NCI-H2196 (cell line): ENCODE measurements around the gene GALP.
"Not testable (repeated sequence)": the region's sequence is repeated elsewhere in the genome, so short reads cannot be mapped to it uniquely, and the experiment has no call there.

Source experiments
- DNase-seq: peaks from one replicate; lab custom pipeline; 2025; ENCODE audit not compliant: unreplicated experiment; lab: John Stamatoyannopoulos, UW

GALP gene

DNA sequence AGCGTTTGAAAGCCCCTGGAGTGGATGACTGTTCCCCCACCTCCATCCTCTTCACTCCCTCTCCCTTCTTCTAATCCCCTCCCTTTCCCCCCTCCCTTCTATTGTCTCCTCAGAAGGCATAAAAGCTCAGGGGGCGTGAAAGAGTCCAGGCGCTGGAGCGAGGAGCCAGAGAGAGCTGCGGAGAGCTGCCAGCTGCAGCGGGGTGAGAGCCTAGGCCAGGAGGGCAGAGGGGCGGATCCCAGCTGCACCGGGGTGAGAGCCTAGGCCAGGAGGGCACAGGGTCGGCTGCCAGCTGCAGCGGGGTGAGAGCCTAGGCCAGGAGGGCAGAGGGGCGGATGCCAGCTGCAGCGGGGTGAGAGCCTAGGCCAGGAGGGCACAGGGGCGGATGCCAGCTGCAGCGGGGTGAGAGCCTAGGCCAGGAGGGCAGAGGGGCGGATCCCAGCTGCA is at the start of gene GALP:
Gene GALP, plus strand, starts transcription at position 148 of the 447 bp plus-strand sequence. CDS start 1,101 bp downstream, outside the sequence.
- DNase-seq, result not testable (repeated sequence)

DNA sequence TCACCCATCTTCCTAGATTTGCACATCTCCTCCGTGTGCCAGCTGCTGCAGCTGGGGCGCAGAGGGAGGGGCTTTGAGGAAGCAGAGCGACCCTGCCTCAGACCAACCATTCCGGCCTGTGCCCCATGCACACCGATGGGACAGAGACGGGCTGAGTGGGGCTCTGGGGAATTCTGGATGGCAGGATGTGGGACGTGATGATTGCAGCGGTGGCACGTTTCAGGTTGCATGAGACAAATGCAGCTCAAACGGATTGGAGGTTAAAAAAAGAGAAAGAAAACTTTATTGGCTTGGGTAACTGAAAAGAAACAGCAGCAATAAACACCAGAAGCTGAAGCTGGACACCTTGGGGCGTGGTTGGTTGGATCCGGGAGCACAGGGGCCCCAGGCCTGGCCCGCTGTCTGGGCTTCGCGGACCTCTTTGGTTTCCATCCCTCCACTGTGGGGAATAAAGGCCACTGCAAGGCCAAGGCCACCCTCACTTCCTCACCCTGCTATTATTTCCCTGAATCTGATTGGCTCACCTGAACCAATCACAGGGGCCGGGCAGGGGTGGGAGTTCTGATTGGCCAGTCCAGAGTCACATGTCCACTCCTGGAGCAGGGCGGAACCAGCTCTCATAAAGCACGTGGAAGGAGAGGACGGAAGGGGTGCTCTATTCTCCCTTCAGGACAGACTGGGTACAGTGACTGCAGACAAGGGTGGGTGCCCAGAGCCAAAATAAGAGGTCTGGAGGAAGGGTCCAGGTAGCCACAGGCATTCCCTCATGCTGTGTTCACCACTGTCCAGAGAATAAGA is 48.6 kb upstream of the GALP start:
- DNase-seq, result no peak

DNA sequence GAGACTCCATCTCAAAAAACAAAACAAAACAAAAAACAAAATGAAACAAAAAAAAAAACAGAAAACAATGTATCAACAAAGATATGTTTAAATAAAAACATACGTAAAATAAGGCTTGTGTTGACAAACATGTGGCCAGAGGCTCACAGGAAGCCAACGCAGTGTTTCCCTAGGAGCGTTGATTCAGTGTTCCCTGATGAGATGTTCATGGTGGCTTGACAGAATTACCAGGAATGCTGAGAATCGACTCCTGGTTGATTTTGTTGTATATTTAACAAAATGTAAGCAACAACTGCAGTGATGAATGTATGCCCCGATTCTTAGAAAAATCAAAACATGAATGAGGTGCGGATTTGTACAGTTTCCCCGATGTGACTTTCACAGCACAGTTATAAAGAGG is 45.8 kb upstream of the GALP start:
- no peak for DNase-seq

DNA sequence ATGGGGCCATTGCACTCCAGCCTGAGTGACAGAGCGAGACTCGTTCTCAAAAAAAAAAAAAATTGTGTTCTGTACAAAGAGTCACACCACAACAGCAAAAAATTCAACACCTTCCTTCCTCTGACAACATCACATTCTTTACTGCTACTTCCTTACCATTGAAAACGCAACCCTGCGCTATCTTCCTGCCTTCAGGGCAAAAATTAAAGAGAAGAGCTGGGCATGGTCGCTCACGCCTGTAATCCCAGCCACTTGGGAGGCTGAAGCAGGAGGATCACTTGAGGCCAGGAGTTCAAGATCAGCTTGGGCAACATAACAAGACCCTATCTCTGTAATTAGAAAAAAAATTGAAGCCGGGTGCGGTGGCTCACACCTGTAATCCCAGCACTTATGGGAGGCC is 44.2 kb upstream of the GALP start:
- no peak for DNase-seq

DNA sequence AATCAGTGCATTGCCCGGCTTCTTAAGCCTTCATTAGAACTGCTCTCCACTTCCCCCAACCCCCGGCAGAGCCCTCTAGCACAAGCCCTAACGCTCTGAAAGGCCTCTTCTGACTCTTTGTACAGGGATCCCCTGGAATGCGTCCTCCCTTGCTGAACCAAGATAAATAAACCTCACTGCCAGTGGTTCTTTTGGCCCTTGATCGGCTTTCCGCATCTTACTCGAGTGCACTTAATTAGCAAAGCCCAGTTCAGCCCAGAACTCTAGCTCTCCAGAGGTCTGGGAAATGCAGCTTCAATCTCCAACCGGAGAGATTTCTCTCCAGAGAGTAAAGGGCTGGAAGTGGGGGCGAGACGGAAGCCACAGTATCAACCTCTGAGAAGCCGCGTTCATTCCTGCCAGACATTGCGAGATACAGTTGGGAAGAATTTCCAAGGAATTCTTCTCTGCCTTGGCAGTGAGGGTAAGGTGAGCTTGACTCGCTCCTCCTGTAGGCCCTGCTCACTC is 43.4 kb upstream of the GALP start:
- no peak for DNase-seq

DNA sequence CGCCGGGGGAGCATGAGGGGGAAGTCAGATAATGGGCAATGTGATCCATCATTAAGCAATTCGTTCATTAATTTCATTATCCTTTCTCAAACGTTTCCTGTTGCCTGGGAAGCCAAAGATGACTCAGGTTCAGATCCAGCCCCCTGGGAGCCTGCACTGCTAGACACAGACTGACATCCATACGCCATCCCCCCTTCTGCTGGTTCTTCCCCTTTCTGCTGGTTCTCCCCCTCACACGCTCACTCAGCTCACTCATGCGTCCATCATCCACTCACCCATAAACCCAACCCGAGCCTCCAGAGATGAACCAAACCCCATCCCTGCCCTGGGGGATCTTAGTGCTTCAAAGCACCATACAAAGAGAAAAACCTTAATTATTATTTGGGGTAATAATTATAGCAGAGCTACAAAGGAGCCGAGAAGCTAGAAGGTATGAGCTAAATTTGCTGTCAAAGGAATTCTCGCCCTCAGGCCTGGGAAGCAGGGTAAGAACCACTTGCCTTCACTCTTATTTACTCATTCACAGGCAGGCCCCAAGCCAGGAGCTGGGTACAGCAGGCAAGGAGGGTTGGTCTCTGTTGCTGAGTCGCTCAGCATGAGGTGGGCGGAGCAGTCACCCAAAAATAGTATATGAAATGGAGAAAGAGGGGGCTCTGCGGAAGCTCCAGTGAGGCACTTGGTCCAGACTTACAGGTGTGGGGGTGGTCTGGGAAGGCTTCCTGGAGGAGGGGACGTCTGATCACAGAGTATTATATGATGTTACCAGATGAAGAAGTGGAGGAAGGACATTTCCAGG is 41.8 kb upstream of the GALP start:
- no peak for DNase-seq

DNA sequence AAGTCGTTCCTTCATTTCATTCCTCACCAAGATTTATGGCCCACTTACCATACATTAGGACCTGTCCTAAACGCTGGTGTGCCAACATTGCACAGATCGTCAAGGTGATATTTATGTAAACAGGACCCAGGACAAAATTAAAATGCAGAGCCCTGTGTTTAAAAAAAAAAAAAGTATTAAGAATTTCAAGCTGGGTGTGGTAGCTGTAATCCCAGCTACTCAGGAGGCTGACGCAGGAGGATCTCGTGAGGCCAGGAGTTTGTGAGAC is 41.2 kb upstream of the GALP start:
- DNase-seq, result no peak

DNA sequence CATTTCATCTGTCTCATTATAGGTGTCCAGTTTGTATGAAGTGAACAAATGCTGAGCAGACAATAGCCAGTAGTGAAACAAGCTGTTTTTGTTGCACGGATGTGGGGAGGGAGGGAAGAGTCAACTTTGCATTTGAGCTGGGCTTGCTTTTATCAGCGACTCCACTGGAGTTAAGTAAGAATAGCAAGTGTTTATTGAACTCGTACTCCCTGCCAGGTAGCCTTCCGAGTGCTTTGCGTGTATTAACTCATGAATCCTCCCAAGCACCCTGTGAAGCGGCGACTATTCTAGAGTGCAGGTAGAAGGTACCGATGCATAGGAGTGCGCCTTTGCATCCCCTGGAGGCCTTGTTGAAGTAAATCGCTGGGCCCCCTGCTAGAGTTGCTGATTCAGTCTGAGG is 39.4 kb upstream of the GALP start:
- no peak for DNase-seq

DNA sequence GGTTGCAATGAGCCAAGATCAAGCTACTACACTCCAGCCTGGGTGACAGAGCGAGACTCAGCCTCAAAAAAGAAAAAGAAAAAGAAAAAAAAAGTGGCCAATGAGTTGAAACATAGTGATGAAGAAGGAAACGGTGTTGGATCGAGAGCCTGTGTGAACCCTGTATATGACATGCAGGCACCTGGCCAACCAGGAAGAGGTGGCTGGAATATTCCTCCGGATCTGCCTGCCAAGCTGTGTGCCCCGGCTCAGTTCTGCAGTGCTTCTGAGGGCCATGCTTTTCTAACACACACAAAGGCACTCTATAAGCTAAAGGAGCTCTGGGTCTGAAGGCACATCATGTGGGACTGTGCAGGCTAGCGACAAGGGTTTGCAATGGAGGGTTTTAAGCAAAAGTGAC is 38.4 kb upstream of the GALP start:
- peak; percentile 71 for DNase-seq

DNA sequence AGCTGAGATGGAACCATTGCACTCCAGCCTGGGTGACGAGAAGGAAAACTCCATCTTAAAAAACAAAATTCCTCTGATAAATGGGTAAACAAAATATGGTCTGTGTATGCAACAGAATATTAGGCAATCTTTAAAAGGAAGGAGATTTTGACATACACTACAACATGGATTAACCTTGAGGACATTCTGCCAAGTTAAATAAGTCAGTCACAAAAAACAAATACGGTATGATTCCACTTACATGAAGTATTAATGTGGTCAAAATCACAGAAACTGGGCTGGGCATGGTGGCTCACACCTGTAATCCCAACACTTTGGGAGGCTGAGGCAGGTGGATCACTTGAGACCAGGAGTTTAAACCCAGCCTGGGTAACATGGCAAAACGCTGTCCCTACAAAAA is 37.7 kb upstream of the GALP start:
- no peak for DNase-seq

DNA sequence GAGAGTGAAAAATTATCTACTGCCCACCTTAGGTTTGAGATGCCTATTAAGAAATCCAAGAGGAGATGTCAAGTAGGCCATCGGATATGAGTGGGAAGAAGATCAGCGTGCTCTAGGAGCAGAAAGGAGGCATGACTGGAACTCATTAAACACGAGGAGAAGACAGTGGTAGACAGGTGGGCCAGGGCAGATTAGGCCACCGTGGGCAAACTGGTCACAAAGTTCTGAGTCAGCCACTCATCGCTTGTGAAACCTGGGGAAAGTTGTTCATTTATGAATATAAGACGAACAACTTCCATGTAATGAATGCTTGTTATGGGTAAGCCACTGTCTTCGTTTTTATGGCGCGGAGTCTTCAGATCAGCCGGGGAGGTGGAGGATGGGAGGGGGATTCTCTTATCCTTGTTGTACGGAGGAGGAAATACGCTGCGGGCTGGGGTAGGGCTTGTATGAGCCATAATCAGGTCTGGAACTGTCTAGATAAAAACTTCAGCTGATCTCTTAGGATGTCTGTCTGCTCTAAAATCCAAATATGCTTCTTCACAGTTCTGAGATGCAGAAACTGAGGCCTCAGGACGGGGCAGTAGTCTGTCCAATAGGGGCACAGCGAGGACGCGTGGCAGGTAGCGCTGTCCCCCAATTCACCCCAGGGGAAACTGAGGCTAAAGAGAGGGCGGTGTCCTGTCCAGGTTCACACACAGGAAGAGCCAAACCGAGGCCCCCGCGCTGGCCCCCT is 35.8 kb upstream of the GALP start:
- DNase-seq, result no peak

DNA sequence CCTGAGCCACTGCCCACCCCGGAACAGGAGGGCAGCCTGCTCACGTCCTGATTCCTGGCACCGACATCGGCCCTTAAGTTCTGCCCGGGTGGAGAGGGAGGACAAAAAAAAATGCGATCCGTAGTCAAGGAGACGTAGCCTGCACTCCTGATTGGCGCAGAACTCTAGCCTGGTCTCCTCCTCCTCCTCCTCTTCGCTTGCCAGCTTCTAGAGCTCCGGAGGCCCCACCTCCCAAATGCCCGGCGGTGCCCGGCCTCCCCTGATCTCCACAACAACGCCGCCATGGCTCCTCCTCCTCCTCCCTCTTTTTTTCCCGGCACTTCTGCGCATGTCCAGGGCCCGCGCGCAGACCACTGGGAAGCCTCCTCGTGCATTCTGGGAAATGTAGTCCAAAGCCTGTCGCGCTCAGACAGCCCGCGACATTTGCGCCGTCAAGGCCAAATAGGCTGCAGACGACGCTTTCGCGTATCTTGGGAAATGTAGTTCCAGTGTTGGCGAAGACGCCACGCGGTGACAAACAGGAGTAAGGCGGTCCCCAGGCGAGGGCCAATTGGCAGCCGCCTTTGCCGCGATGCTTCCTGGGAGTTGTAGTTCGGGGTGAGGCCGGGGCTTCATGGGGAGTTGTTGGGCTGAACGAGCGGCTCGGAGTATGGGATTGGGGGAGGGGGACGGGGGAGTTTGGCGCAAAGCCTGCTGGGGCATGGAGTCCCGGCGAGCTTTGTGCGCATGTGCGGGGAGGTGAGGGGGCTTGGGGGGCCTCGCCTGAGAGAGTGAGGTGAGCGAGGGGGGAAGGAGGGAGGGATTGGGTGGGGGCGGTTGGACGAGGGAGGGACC is 35.0 kb upstream of the GALP start, which contains the start of gene ZNF444:
Gene ZNF444, plus strand, starts transcription at position 705 of the 834 bp plus-strand sequence. CDS start 5,625 bp downstream, outside the sequence.
- peak; percentile 100 for DNase-seq

DNA sequence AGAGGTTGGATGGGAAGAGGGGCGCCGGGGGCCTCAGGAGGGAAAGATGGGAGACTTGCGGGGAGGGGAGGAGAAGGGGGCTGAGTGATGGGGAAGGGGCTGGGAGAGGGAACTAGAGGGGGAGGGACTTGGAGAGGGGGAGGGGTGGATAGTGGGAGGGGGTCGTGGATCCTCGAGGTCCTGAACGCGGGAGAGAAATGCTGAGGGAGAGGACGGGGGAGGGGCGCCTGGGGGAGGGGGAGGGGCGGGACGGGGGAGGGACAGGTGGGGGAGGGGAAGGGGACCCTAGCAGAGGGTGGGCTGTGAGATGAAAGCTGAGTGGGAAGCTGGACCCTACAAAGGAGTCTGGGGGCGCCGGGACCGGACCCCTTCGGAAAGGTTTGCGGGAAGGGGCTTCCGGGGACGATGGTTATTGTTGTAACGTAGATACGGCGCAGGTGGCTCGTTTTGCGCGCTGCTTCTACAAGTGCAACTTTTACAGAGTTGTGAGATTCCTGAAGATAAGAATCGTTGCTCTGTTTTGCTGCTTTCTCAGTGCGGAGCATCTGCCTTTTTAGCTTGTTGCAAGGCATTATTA is 34.3 kb upstream of the GALP start:
- DNase-seq, result peak; percentile 23

DNA sequence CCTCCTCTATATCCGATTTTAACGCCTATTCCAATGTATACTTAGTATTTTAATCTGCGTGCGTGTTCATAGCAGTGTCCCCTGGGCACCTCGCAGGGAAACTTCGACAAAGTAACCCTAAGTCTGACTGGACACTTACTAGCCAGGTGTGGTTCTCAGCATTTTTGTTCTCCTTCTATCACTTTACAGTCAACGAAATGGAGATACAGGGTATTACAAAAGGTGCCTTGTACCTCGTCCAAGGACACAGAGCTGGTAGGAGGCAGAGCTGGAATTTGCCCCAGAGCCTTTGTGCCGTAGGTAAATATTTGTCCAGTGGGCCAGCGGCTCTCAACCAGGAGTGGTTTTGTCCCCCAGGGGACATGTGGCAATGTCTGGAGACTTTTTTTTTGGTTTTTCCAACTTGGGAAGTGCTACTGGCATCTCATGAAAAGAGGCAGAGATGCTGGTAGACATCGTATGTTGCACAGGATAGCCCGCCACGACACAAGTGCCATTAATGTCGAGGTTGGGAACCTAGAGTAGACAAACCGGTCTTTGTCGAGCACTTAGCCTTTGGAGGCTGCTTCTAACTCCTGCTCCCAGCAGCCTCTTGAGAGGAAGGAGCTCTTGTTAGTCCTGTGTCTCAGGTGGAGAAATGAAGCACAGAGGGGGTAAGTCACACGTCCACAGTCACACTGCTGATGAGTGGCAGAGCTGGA is 33.6 kb upstream of the GALP start:
- peak; percentile 58 for DNase-seq

DNA sequence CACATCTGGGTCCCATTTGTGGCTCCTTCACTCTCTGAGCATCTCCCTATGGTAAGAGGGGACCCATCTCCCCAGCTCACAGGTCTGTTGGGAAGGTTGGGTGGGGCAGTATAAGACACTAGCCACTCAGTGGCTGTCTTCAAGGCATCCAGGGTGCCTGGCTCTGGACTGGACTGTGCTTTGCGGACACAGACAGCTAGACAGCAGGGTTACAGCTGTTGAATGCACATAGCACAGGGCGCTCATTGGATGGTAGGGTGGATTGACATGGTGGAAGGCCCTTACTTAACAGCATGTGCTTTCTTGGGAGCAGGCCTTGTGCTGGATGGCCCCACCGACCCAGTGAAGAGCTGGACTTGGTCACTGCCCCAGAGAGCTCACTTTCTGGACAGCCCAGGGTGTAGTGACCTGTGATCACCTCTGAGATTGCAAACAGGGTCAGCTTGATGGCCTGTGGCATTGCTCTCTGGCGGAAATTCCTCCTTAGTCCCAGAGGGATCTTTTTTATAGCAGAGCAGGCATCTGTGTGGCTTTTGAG is 32.8 kb upstream of the GALP start:
- no peak for DNase-seq

DNA sequence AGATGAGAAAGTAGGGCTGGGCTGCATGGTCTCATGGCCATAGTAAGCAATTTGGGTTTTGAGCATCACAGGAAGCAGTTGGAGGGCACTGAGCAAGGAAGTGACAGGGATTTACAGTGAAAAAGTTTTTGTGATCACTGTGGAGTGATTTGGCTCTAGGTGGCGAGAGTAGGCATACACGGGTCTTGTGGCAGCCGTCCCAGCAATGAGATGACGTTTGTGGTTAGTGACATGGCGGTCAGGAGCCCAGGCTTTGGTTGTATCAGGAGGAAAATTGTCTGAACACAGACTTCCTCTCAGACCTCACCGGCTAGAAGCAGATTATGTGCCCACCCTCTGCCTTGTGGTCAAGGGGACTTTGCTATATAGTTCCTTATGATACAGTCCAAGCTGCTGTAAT is 31.4 kb upstream of the GALP start:
- no peak for DNase-seq

DNA sequence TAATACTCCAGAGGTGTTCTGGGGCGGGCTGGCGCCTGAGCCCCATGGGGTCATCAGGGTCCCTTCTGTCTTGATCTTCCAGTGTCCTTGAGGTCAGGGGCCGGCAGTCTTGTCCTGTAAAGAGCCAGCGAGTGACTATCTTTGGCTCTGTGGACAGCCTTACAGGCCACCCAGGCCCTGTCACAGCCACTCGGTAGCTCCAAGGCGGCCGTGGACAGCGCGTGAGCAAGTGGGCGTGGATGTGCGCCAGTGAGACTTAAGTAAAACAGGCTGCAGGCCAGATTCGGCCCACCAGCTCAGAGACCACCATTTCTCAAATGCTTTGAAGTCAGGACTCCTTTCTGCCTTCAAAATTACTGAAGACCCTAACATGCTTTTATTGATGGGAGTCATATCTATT is 31.0 kb upstream of the GALP start:
- no peak for DNase-seq

DNA sequence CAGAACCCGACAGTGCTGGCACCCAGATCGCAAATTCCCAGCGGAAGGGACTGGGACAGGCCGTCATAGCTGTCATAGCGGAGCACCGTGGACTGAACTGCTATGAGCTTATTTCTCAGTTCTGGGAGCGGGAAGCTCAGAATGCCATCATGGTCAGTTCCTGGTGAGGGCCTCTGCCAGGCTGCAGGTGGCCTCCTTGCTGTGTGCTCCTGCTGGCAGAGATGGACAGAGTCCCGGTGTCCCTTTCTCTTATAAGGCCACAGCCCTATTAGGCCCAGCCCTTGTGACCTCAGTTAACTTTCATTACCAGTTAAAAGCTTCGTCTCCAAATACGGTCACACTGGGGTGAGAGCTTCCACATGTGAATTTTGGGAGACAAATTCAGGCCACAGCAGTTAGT is 30.1 kb upstream of the GALP start:
- DNase-seq, result no peak

DNA sequence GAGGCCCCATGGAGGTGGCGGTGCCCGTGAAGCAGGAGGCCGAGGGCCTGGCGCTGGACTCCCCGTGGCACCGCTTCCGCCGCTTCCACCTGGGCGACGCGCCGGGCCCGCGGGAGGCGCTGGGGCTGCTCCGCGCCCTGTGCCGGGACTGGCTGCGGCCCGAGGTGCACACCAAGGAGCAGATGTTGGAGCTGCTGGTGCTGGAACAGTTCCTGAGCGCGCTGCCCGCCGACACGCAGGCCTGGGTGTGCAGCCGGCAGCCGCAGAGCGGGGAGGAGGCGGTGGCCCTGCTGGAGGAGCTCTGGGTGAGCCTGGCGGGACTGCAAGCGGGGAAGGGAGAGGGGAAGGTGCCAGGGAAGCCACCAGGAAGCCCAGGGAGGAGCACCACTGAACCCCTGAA is 28.9 kb upstream of the GALP start:
- no peak for DNase-seq
